Measurements from ENCODE around the gene AGAP3.

Gene AGAP3

DNA sequence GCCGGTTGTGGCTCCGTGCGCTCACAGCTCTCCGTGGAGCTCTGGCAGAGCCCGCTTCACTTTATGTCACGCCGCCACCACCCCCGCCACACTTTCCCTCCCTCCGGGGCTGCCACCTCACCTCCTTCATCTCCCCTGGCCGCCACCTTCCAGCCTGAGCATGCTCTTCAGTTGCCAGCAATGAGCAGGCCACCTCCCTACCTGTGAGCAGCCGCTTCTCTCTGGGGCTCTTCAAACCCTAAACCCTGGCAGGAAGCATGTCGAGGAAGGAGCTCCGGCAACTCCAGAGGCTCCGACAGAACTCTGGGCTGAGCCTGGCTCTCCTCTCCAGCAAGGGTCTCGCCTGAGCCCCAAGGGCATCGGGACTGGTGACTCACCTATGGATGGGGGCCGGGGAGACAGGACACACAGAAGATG is 44.5 kb downstream of the AGAP3 start:
- Histone ChIP-seq H3K27ac (no peak overlapping the region), H3K9me3 (ENCODE audit: severe bottlenecking) (no peaks in the 10 kb centered on the region), H3K4me3 (ENCODE audit: low read depth, low read length) (no peak overlapping the region), H3K27me3 (ENCODE audit: insufficient read depth, low read depth, severe bottlenecking) (no peaks in the 10 kb centered on the region), H3K36me3 (peaks cover 69% of the 10 kb centered on the region)
- TF ChIP-seq, protein P1, sequence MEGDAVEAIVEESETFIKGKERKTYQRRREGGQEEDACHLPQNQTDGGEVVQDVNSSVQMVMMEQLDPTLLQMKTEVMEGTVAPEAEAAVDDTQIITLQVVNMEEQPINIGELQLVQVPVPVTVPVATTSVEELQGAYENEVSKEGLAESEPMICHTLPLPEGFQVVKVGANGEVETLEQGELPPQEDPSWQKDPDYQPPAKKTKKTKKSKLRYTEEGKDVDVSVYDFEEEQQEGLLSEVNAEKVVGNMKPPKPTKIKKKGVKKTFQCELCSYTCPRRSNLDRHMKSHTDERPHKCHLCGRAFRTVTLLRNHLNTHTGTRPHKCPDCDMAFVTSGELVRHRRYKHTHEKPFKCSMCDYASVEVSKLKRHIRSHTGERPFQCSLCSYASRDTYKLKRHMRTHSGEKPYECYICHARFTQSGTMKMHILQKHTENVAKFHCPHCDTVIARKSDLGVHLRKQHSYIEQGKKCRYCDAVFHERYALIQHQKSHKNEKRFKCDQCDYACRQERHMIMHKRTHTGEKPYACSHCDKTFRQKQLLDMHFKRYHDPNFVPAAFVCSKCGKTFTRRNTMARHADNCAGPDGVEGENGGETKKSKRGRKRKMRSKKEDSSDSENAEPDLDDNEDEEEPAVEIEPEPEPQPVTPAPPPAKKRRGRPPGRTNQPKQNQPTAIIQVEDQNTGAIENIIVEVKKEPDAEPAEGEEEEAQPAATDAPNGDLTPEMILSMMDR (IDR thresholded peaks at IDR 0.05; ENCODE audit: low read depth, low read length), result no peak
- no peak for DNase-seq

DNA sequence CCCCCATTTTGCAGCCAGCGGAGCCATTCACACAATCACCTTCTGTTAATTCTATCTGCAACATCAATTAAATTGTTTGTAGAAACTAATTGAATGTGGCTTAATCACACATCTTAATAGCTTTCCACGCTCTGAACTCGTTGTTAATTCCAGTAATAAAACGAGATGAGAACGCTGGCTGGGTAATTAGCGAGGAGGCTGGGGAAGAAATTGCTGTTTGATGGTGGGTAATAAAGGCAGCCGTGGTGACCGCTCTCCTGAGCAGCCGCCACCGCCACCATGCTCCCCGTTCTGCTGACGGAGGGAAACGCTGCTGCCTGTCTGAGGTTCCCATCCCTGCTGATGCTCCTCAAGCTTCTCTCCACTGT is 44.9 kb downstream of the AGAP3 start:
- TF ChIP-seq, protein P1 (IDR thresholded peaks at IDR 0.05; ENCODE audit: low read depth, low read length), result no peak
- Histone ChIP-seq H3K36me3 (peaks cover 72% of the 10 kb centered on the region), H3K27ac (no peak overlapping the region), H3K27me3 (ENCODE audit: insufficient read depth, low read depth, severe bottlenecking) (no peaks in the 10 kb centered on the region), H3K4me3 (ENCODE audit: low read depth, low read length) (no peak overlapping the region), H3K9me3 (ENCODE audit: severe bottlenecking) (no peaks in the 10 kb centered on the region)
- no peak for DNase-seq

DNA sequence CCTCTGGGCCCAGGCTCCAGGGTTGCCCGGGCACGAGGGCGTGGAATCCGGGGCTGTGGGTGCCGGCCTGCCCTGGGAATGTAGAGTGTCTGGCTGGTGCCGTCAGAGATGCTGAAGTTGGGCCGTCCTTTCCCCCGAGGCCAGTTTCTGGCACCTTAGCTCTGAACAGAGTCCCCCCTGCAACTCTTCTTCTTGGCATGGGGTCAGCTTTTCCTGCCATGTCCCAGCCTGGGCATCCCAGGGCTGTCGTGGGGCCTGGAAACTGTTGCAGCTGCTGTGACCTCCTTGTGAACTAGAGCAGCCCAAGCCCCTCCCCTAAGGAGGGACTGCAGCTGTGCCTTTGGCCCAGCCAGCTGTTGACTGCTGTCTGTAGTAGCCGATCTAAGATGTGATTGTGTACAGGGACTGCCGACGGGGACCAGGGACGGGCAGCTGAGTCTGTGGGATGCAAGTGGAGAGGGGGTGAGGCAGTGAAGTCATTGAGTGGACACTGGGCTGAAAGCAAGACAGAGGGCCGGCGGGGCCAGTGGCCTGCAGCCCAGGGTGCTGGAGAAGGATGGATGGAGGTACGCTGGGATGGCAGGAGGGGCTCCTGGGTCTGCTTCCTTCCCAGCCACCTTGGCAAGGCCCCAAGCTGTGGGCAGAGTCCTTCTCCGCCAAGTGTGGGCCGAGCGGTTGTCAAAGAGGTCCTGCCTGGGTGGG is 45.5 kb downstream of the AGAP3 start:
- Histone ChIP-seq H3K27me3 (ENCODE audit: insufficient read depth, low read depth, severe bottlenecking) (no peaks in the 10 kb centered on the region), H3K9me3 (ENCODE audit: severe bottlenecking) (no peaks in the 10 kb centered on the region), H3K36me3 (peaks cover 76% of the 10 kb centered on the region), H3K27ac (no peak overlapping the region), H3K4me3 (ENCODE audit: low read depth, low read length) (no peak overlapping the region)
- TF ChIP-seq, protein P1 (IDR thresholded peaks at IDR 0.05; ENCODE audit: low read depth, low read length), result no peak
- DNase-seq, result no peak

DNA sequence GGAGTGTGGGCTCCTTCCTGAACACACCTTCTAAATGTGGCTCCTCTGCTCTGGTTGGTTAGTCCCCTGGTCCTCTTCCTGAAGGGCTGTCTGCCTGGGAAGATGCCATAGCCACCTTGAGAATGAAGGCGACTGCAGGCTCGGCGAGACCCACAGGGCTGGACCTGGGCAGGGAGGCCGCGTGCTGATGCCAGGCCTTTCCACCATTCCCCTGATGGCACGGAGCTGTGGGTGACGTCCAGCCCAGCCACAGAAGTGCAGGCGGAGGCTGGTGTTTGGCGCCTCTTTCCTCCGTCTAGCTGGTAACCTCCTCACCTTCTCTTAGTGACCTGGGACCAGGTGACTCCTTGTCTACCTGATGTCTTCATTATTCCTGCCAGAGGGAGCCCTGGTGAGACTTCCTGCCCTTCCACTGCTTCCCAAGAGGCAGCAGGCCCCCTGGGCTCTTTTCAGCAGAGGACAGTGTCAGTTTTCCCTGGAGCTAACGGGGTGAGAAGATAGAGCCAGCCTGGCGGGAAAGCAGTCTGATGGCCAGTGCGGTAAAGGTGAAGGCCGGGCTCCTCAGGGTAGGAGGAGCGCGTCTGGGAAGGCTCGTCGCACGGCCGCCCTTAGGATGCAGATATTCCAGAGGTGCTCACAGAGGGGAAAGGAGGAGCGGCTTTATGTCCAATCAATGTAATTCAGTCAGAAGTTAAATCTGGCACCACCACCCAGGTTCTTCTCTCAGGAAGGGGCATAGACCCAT is 46.4 kb downstream of the AGAP3 start:
- peaks cover 76% of the 10 kb centered on the region for H3K36me3 ChIP-seq
- no peak overlapping the region for H3K27ac ChIP-seq
- DNase-seq, result no peak
- no peak overlapping the region for H3K4me3 ChIP-seq (ENCODE audit: low read depth, low read length)
- H3K27me3 ChIP-seq (ENCODE audit: insufficient read depth, low read depth, severe bottlenecking), result no peaks in the 10 kb centered on the region
- TF ChIP-seq, protein P1 (IDR thresholded peaks at IDR 0.05; ENCODE audit: low read depth, low read length), result no peak
- H3K9me3 ChIP-seq (ENCODE audit: severe bottlenecking), result no peaks in the 10 kb centered on the region

DNA sequence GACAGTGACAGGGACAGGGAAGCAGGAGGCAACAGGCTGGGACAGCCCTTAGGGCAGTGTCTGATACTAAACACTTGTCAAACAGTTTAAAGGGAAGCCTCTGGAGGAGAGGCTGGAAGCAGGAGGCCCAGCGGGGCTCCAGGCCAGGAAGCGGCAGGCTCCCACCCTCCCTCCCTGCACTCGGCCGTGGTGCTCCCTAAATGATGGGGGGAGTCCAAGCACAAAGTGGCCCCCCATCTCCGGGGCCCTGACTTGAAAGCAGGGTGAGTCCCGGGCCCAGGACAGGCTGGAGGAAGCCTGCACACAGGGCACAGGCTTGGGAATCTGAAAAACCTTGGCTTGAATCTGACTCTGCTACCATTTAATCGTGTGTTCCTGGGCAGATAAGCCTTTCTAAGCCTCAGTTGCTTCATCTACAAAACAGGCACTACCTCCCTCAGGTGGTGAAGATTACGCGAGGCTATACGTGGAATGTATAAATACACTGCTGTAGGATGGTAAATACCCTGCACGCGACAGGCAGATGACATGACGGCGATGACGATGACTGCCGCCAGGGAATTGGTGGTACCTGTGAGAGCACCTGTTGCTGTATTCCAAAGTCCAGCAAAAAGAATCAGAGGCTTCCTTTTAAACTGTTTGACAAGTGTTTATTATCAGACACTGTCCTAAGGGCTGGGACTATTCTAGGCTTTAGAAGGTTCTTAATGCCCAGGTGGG is 47.2 kb downstream of the AGAP3 start:
- TF ChIP-seq, protein P1 (IDR thresholded peaks at IDR 0.05; ENCODE audit: low read depth, low read length), result no peak
- Histone ChIP-seq H3K9me3 (ENCODE audit: severe bottlenecking) (no peaks in the 10 kb centered on the region), H3K36me3 (peaks cover 70% of the 10 kb centered on the region), H3K27me3 (ENCODE audit: insufficient read depth, low read depth, severe bottlenecking) (no peaks in the 10 kb centered on the region), H3K27ac (no peak overlapping the region), H3K4me3 (ENCODE audit: low read depth, low read length) (no peak overlapping the region)
- DNase-seq, result no peak
